ENCODE data around the gene AKT3. TPM values are rescaled to one million over a fixed set of nuclear protein-coding genes. Genes with fewer than 3 reads are reported as not detected.

Gene AKT3
- 29.4 and 32.2 TPM in 2 replicates for polyA plus RNA-seq (2013)

DNA sequence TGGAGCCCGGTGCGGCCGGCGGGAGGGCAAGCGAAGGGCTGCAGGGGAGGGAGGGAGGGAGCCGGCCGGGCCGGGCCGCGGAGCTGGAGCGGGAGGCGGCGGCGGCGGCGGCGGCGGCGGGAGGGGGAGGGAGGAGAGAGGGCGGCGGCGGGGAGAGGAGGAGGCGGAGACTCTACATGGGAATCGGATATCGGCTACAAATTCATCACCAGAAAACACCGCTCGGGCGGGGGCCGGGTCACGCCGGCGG is at the start of gene AKT3:
TSS of gene AKT3 (minus strand) at position 42 of the 250 bp plus-strand sequence. CDS start 7,073 bp downstream, outside the sequence.
- peak within 1 kb of the TSS; percentile 84 for H3K9ac ChIP-seq (ENCODE audit: low read length)
- H2AFZ ChIP-seq (ENCODE audit: insufficient read depth, low read length, poor library complexity) = peak within 1 kb of the TSS; percentile 90
- H3K27ac ChIP-seq (ENCODE audit: low read depth, low read length) = peak within 1 kb of the TSS; percentile 96
- peak within 1 kb of the TSS; percentile 96 for H4K12ac ChIP-seq (ENCODE audit: low read depth, low read length)
- H4K8ac ChIP-seq (ENCODE audit: low read depth, low read length) = peak within 1 kb of the TSS; percentile 98
- DNase-seq = peak; percentile 56 to 72
- H3K9me3 ChIP-seq (ENCODE audit: insufficient read depth, low read depth, low read length) = no peaks in the 10 kb centered on the region
- H3K27me3 ChIP-seq (ENCODE audit: insufficient read depth, low read length) = no peaks in the 10 kb centered on the region
- peak within 1 kb of the TSS; percentile 95 for H3K4ac ChIP-seq (ENCODE audit: low read depth, low read length)
- H2BK5ac ChIP-seq (ENCODE audit: low read depth, low read length, poor library complexity) = peak within 1 kb of the TSS; percentile 97
- peak within 1 kb of the TSS; percentile 96 for H2BK12ac ChIP-seq (ENCODE audit: low read length)
- peaks cover 8% of the 10 kb centered on the region for H3K79me2 ChIP-seq (ENCODE audit: control insufficient read depth, insufficient read depth, low read length, poor library complexity)
- H3K14ac ChIP-seq (ENCODE audit: low read length) = peak within 1 kb of the TSS; percentile 97
- H3K79me1 ChIP-seq (ENCODE audit: low read length) = peaks cover 11% of the 10 kb centered on the region
- peak within 1 kb of the TSS; percentile 46 for H2AK5ac ChIP-seq (ENCODE audit: low read length)
- no peaks in the 10 kb centered on the region for H3K4me1 ChIP-seq (ENCODE audit: control insufficient read depth in 1 of 2, insufficient read depth in 2 of 2, low read length in 2 of 2)
- peak within 1 kb of the TSS; percentile 82 for H3K4me3 ChIP-seq (ENCODE audit: low read depth, low read length)
- WGBS (ENCODE audit: extremely low coverage, insufficient coverage, insufficient read length) = no CpG with 5 or more reads among the region's 32 CpGs
- peak within 1 kb of the TSS; percentile 78 for H3K4me2 ChIP-seq (ENCODE audit: low read length)
- peak within 1 kb of the TSS; percentile 98 for H2BK120ac ChIP-seq (ENCODE audit: insufficient read depth, low read length, poor library complexity)
- no peaks in the 10 kb centered on the region for H3K36me3 ChIP-seq (ENCODE audit: control insufficient read depth in 1 of 2, insufficient read depth in 2 of 2, low read length in 2 of 2)
- peak within 1 kb of the TSS; percentile 99 for H4K91ac ChIP-seq (ENCODE audit: low read depth, low read length)
- no peak within 1 kb of the TSS for H3K23ac ChIP-seq (ENCODE audit: low read length)
- H3K18ac ChIP-seq (ENCODE audit: low read length) = peak within 1 kb of the TSS; percentile 100

DNA sequence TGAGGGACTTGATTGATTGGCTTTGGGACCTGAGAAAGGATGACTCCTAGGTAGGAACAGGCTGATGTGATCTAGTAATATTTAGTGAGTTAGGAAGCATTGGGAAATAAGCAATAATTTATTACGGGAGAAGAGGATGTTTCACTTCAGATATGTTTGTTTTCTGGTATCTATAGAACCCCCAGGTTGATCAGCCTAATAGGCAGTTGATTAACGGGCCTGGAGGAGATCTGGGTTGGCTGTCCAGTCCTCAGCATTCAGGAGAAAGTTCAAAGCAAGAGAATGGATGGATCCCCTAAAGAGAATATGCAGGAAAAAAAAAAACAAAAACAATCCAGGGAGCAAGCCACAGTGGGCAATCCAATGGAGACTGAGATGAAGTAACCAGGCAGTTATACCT is 48.2 kb upstream of the AKT3 start:
- H2BK12ac ChIP-seq (ENCODE audit: low read length) = no peak overlapping the region
- no peak overlapping the region for H3K4ac ChIP-seq (ENCODE audit: low read depth, low read length)
- H3K23ac ChIP-seq (ENCODE audit: low read length) = no peak overlapping the region
- no peak overlapping the region for H2BK120ac ChIP-seq (ENCODE audit: insufficient read depth, low read length, poor library complexity)
- H2AK5ac ChIP-seq (ENCODE audit: low read length) = no peak overlapping the region
- no peak for DNase-seq
- H3K36me3 ChIP-seq (ENCODE audit: control insufficient read depth in 1 of 2, insufficient read depth in 2 of 2, low read length in 2 of 2) = no peaks in the 10 kb centered on the region
- H4K8ac ChIP-seq (ENCODE audit: low read depth, low read length) = no peak overlapping the region
- no peak overlapping the region for H3K4me3 ChIP-seq (ENCODE audit: low read depth, low read length)
- H3K9ac ChIP-seq (ENCODE audit: low read length) = no peak overlapping the region
- H3K79me2 ChIP-seq (ENCODE audit: control insufficient read depth, insufficient read depth, low read length, poor library complexity) = no peaks in the 10 kb centered on the region
- no peak overlapping the region for H4K91ac ChIP-seq (ENCODE audit: low read depth, low read length)
- no peak overlapping the region for H3K27ac ChIP-seq (ENCODE audit: low read depth, low read length)
- H3K79me1 ChIP-seq (ENCODE audit: low read length) = no peaks in the 10 kb centered on the region
- H3K9me3 ChIP-seq (ENCODE audit: insufficient read depth, low read depth, low read length) = no peaks in the 10 kb centered on the region
- H3K18ac ChIP-seq (ENCODE audit: low read length) = no peak overlapping the region
- H4K12ac ChIP-seq (ENCODE audit: low read depth, low read length) = no peak overlapping the region
- H3K4me1 ChIP-seq (ENCODE audit: control insufficient read depth in 1 of 2, insufficient read depth in 2 of 2, low read length in 2 of 2) = no peaks in the 10 kb centered on the region
- H3K27me3 ChIP-seq (ENCODE audit: insufficient read depth, low read length) = no peaks in the 10 kb centered on the region
- WGBS (ENCODE audit: extremely low coverage, insufficient coverage, insufficient read length) = no CpG with 5 or more reads among the region's 2 CpGs
- no peak overlapping the region for H2AFZ ChIP-seq (ENCODE audit: insufficient read depth, low read length, poor library complexity)
- no peak overlapping the region for H3K14ac ChIP-seq (ENCODE audit: low read length)
- no peak overlapping the region for H3K4me2 ChIP-seq (ENCODE audit: low read length)
- no peak overlapping the region for H2BK5ac ChIP-seq (ENCODE audit: low read depth, low read length, poor library complexity)

DNA sequence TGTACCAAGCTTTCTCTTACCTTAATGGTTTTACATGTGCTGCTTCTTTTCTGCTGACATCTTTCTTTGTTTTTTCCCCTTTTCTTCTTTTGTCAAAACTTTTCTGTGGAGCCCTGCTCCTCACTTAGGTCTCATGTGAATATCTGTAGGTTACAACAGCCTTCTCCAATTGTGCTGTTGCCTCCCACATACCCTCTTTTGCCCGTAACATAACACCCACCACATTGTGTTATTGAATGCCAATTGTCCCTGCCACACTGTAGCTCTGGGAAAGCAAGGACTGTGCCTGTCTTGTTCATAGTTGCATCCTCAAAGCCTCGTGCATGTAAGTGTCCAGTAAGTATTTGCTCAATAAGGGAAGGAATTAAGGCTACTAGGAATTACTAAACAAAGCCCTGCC is 46.3 kb upstream of the AKT3 start:
- no peak overlapping the region for H3K4ac ChIP-seq (ENCODE audit: low read depth, low read length)
- no peak overlapping the region for H2BK5ac ChIP-seq (ENCODE audit: low read depth, low read length, poor library complexity)
- no peaks in the 10 kb centered on the region for H3K9me3 ChIP-seq (ENCODE audit: insufficient read depth, low read depth, low read length)
- no peak overlapping the region for H4K8ac ChIP-seq (ENCODE audit: low read depth, low read length)
- H3K79me1 ChIP-seq (ENCODE audit: low read length) = no peaks in the 10 kb centered on the region
- no peak overlapping the region for H3K14ac ChIP-seq (ENCODE audit: low read length)
- H4K91ac ChIP-seq (ENCODE audit: low read depth, low read length) = no peak overlapping the region
- H3K23ac ChIP-seq (ENCODE audit: low read length) = no peak overlapping the region
- no peak overlapping the region for H2AFZ ChIP-seq (ENCODE audit: insufficient read depth, low read length, poor library complexity)
- H3K4me3 ChIP-seq (ENCODE audit: low read depth, low read length) = no peak overlapping the region
- no peaks in the 10 kb centered on the region for H3K79me2 ChIP-seq (ENCODE audit: control insufficient read depth, insufficient read depth, low read length, poor library complexity)
- no peaks in the 10 kb centered on the region for H3K4me1 ChIP-seq (ENCODE audit: control insufficient read depth in 1 of 2, insufficient read depth in 2 of 2, low read length in 2 of 2)
- H4K12ac ChIP-seq (ENCODE audit: low read depth, low read length) = no peak overlapping the region
- no peaks in the 10 kb centered on the region for H3K27me3 ChIP-seq (ENCODE audit: insufficient read depth, low read length)
- no peaks in the 10 kb centered on the region for H3K36me3 ChIP-seq (ENCODE audit: control insufficient read depth in 1 of 2, insufficient read depth in 2 of 2, low read length in 2 of 2)
- no peak overlapping the region for H3K27ac ChIP-seq (ENCODE audit: low read depth, low read length)
- no peak overlapping the region for H3K9ac ChIP-seq (ENCODE audit: low read length)
- H2BK120ac ChIP-seq (ENCODE audit: insufficient read depth, low read length, poor library complexity) = no peak overlapping the region
- H2BK12ac ChIP-seq (ENCODE audit: low read length) = no peak overlapping the region
- H2AK5ac ChIP-seq (ENCODE audit: low read length) = no peak overlapping the region
- H3K4me2 ChIP-seq (ENCODE audit: low read length) = no peak overlapping the region
- H3K18ac ChIP-seq (ENCODE audit: low read length) = no peak overlapping the region
- DNase-seq = no peak
- WGBS (ENCODE audit: extremely low coverage, insufficient coverage, insufficient read length) = no CpG with 5 or more reads among the region's 2 CpGs

DNA sequence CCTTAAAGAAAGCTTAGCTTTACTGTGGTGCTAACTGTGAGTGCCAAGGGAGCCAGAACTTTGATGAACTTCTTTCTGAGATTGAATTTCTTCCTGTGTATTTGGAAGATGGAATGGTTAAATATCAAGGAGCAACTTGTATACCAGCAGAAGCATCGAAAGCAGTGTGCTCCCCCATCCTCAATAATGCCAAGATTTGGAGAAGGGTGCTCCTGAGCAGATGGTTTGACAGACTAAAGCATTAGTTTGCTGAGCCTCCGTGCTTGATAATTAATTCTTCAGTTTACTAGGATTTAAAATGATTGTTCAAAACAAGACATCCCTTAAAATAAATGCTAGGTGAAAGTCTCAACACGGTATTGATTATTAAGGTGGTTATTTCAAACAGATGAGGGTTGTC is 42.4 kb upstream of the AKT3 start:
- no peaks in the 10 kb centered on the region for H3K9me3 ChIP-seq (ENCODE audit: insufficient read depth, low read depth, low read length)
- H4K12ac ChIP-seq (ENCODE audit: low read depth, low read length) = no peak overlapping the region
- H4K8ac ChIP-seq (ENCODE audit: low read depth, low read length) = no peak overlapping the region
- no peaks in the 10 kb centered on the region for H3K79me2 ChIP-seq (ENCODE audit: control insufficient read depth, insufficient read depth, low read length, poor library complexity)
- H3K9ac ChIP-seq (ENCODE audit: low read length) = no peak overlapping the region
- no peak overlapping the region for H2BK12ac ChIP-seq (ENCODE audit: low read length)
- no peak overlapping the region for H2BK5ac ChIP-seq (ENCODE audit: low read depth, low read length, poor library complexity)
- no peak for DNase-seq
- H3K4me1 ChIP-seq (ENCODE audit: control insufficient read depth in 1 of 2, insufficient read depth in 2 of 2, low read length in 2 of 2) = peaks cover 0 to 3% of the 10 kb centered on the region in 2 experiments
- H2AK5ac ChIP-seq (ENCODE audit: low read length) = no peak overlapping the region
- no peak overlapping the region for H2AFZ ChIP-seq (ENCODE audit: insufficient read depth, low read length, poor library complexity)
- no peaks in the 10 kb centered on the region for H3K79me1 ChIP-seq (ENCODE audit: low read length)
- no peak overlapping the region for H3K4me2 ChIP-seq (ENCODE audit: low read length)
- H3K4me3 ChIP-seq (ENCODE audit: low read depth, low read length) = no peak overlapping the region
- WGBS (ENCODE audit: extremely low coverage, insufficient coverage, insufficient read length) = no CpG with 5 or more reads among the region's 3 CpGs
- no peaks in the 10 kb centered on the region for H3K36me3 ChIP-seq (ENCODE audit: control insufficient read depth in 1 of 2, insufficient read depth in 2 of 2, low read length in 2 of 2)
- H2BK120ac ChIP-seq (ENCODE audit: insufficient read depth, low read length, poor library complexity) = no peak overlapping the region
- no peak overlapping the region for H3K23ac ChIP-seq (ENCODE audit: low read length)
- no peak overlapping the region for H3K27ac ChIP-seq (ENCODE audit: low read depth, low read length)
- H3K14ac ChIP-seq (ENCODE audit: low read length) = no peak overlapping the region
- H3K27me3 ChIP-seq (ENCODE audit: insufficient read depth, low read length) = no peaks in the 10 kb centered on the region
- H3K18ac ChIP-seq (ENCODE audit: low read length) = no peak overlapping the region
- no peak overlapping the region for H4K91ac ChIP-seq (ENCODE audit: low read depth, low read length)
- H3K4ac ChIP-seq (ENCODE audit: low read depth, low read length) = no peak overlapping the region
